HepG2 (cell line): ENCODE measurements around the gene STN1. TPM values are rescaled to one million over a fixed set of nuclear protein-coding genes. Genes with fewer than 3 reads are reported as not detected.

Experiments used
- ARNTL ChIP-seq: sonication (generic); formaldehyde crosslinking; IDR thresholded peaks from 2 replicates; pipeline ENCODE4 v1.4.0; 2020; ENCODE audit warnings: mild to moderate bottlenecking, missing genetic modification reagents
- ASH2L ChIP-seq: fragments of 300-600, 200-600 bp; sonication (generic); IDR thresholded peaks from 2 replicates; pipeline ENCODE4 v1.7.0; 2017; ENCODE audit warnings: low read depth, mild to moderate bottlenecking, moderate library complexity, mixed read lengths, low read length; ENCODE audit not compliant: insufficient read length
- HES4 ChIP-seq: sonication (generic); formaldehyde crosslinking; IDR thresholded peaks from 2 replicates; pipeline ENCODE4 v1.9.0; 2021; ENCODE audit warnings: mild to moderate bottlenecking, missing genetic modification reagents, borderline replicate concordance
- HMG20B ChIP-seq: conservative IDR thresholded peaks from 2 replicates; pipeline ENCODE4 v1.6.1; 2016; ENCODE audit warnings: missing genetic modification reagents, missing compliant biosample characterization
- MAF1 ChIP-seq: sonication (generic); formaldehyde crosslinking; IDR thresholded peaks from 2 replicates; pipeline ENCODE4 v1.5.0; 2020; ENCODE audit warnings: missing genetic modification reagents, borderline replicate concordance
- PCBP2 ChIP-seq: fragments of 200-400 bp; formaldehyde crosslinking; optimal IDR thresholded peaks from 2 replicates; pipeline ENCODE3; 2018; ENCODE audit warnings: low read length, low read depth; ENCODE audit not compliant: poor library complexity, severe bottlenecking
- PHB2 ChIP-seq: fragments of 450-650 bp; IDR thresholded peaks from 2 replicates; pipeline ENCODE4 v1.6.1; 2018; ENCODE audit not compliant: partially characterized antibody
- PHF20 ChIP-seq: sonication (generic); formaldehyde crosslinking; IDR thresholded peaks from 2 replicates; pipeline ENCODE4 v1.5.0; 2020; ENCODE audit warnings: mild to moderate bottlenecking, missing genetic modification reagents
- PPARG ChIP-seq: conservative IDR thresholded peaks from 2 replicates; pipeline ENCODE4 v1.6.1; 2016; ENCODE audit warnings: missing biosample characterization, missing genetic modification reagents
- SOX13 ChIP-seq, 3 experiments: fragments of 450-650 bp in 1 of 3; sonication (generic) in 1 of 3; formaldehyde crosslinking in 1 of 3; IDR thresholded peaks in 2 of 3; conservative IDR thresholded peaks in 1 of 3; 2 replicates each; pipeline versions ENCODE4 v1.5.0 to v1.6.1; 2016 to 2020; ENCODE audit warnings: antibody characterized with exemption in 1 of 3, mild to moderate bottlenecking in 1 of 3, missing compliant biosample characterization in 1 of 3, missing genetic modification reagents in 1 of 3, moderate library complexity in 1 of 3
- TARDBP ChIP-seq: sonication (generic); formaldehyde crosslinking; IDR thresholded peaks from 2 replicates; pipeline ENCODE4 v1.8.0; 2022; ENCODE audit warnings: mild to moderate bottlenecking, missing genetic modification reagents
- ZBTB7A ChIP-seq: sonication (generic); formaldehyde crosslinking; IDR thresholded peaks from 2 replicates; pipeline ENCODE4 v1.8.0; 2022; ENCODE audit warnings: mild to moderate bottlenecking, missing genetic modification reagents
- ZIK1 ChIP-seq: sonication (generic); formaldehyde crosslinking; IDR thresholded peaks from 2 replicates; pipeline ENCODE4 v1.5.0; 2020; ENCODE audit warnings: mild to moderate bottlenecking, low read depth, missing genetic modification reagents, borderline replicate concordance
- ZKSCAN1 ChIP-seq: fragments of 150-350 bp; IDR thresholded peaks from 2 replicates; pipeline ENCODE4 v1.6.1; 2014; ENCODE audit warnings: low read length
- ZNF10 ChIP-seq: sonication (generic); formaldehyde crosslinking; IDR thresholded peaks from 2 replicates; pipeline ENCODE4 v1.4.0; 2020; ENCODE audit warnings: mild to moderate bottlenecking, low read depth, missing genetic modification reagents, borderline replicate concordance
- ZNF136 ChIP-seq: sonication (generic); formaldehyde crosslinking; IDR thresholded peaks from 2 replicates; pipeline ENCODE4 v1.8.1; 2022; ENCODE audit warnings: low read depth, mild to moderate bottlenecking, moderate library complexity, missing genetic modification reagents
- ZNF543 ChIP-seq: sonication (generic); formaldehyde crosslinking; IDR thresholded peaks from 2 replicates; pipeline ENCODE4 v1.4.0; 2020; ENCODE audit warnings: mild to moderate bottlenecking, missing genetic modification reagents
- ZNF768 ChIP-seq: sonication (generic); formaldehyde crosslinking; IDR thresholded peaks from 2 replicates; pipeline ENCODE4 v1.4.0; 2020; ENCODE audit warnings: missing genetic modification reagents
- ZNF790 ChIP-seq: sonication (generic); formaldehyde crosslinking; IDR thresholded peaks from 2 replicates; pipeline ENCODE4 v1.8.0; 2022; ENCODE audit warnings: missing genetic modification reagents, mild to moderate bottlenecking, borderline replicate concordance
- polyA plus RNA-seq, 8 experiments: library from polyadenylated mRNA; depleted of rRNA in 3 of 8; stranded (reverse) in 7 of 8; unstranded in 1 of 8; fragments of >200 nt; fragmentation: Illumina TruSeq in 4 of 8; extraction: Trizol in 4 of 8; gene quantifications; 2 replicates each; pipeline versions ENCODE4 v1.2.1 to v1.2.3, GENCODE V29; 2011 to 2016; ENCODE audit warnings: low read depth in 4 of 8, missing spikeins in 1 of 8, mixed read lengths in 1 of 8; ENCODE audit not compliant: insufficient read depth in 1 of 8
- total RNA-seq, 5 experiments: library from RNA; depleted of rRNA; stranded (reverse); fragments of >200 nt; fragmentation: Illumina TruSeq; extraction: Trizol; gene quantifications; 2 replicates each; pipeline ENCODE4 v1.2.3, GENCODE V29; 2016; ENCODE audit warnings: low read depth in 1 of 5
- TF ChIP-seq, protein P1 (sequence below): sonication (generic); formaldehyde crosslinking; IDR thresholded peaks from 2 replicates; pipeline ENCODE4 v1.5.0; 2020; ENCODE audit warnings: mild to moderate bottlenecking, low read depth, missing genetic modification reagents, borderline replicate concordance
- TF ChIP-seq, protein P2 (sequence below): sonication (generic); formaldehyde crosslinking; IDR thresholded peaks from 2 replicates; pipeline ENCODE4 v1.4.0; 2020; ENCODE audit warnings: missing genetic modification reagents
- TF ChIP-seq, protein P3 (sequence below): sonication (generic); formaldehyde crosslinking; IDR thresholded peaks from 2 replicates; pipeline ENCODE4 v1.4.0; 2020; ENCODE audit warnings: missing genetic modification reagents

Gene STN1
- total and polyA plus RNA-seq, 2 of the 13 experiments (the other 11 are each of a cell fraction or from before 2014, with no cell fraction given), result 17.6 to 22.7 TPM

DNA sequence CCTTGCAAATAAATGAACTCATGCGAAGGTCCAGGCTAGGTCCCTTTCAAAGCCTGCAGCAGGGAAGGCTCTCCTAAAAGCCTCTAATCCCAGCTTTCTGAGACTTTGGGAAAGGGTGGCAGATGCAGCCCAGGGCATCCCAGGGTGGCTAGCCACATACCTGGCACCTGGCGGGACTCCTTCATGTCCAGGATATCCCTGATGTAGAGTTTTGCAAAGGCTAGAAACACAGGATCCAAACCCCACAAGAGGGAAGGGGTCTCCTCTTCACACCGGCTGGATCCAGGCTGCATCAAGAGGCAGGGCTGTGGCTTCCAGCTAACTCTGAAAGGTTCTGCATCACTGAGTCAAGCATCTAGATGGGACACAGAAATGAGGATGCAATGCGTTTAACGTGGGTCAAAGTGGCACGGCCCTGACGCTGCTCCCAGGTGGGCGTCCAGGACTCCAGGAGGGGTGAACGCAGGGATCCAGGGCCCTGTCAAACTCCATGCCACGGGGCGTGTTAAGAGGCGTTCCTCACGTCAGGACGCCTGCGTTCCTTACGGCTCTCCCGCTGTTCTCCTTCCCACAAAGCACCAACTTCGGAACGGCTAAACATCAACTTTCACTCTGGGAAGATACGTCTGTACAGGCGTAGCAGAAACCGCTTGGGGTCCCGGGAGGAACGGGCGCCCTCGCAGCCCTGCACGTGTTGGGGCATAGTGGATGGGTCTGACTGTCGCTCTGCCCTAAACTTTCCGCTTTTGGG is 507 bp downstream of the STN1 start (continued):
- peak; percentile 8 for TF ChIP-seq ASH2L
- TF ChIP-seq SOX13 (IDR thresholded peaks at IDR 0.05), result no peak
- TF ChIP-seq SOX13 (CRISPR knock-in tag; conservative IDR thresholded peaks at IDR 0.05 in 1 of 2, IDR thresholded peaks at IDR 0.05 in 1 of 2), result no peak
- TF ChIP-seq PHF20 (CRISPR knock-in tag), result no peak; the same call in 1 of the 2 replicates
- TF ChIP-seq, protein P1, sequence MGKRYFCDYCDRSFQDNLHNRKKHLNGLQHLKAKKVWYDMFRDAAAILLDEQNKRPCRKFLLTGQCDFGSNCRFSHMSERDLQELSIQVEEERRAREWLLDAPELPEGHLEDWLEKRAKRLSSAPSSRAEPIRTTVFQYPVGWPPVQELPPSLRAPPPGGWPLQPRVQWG, result no peak
- 0 out of 2 replicates have a peak, but pooled peaks have one; percentile 40 for TF ChIP-seq ZBTB7A (CRISPR knock-in tag)
- TF ChIP-seq ZNF790 (CRISPR knock-in tag), result no peak; the same call in 1 of the 2 replicates
- TF ChIP-seq, protein P2, sequence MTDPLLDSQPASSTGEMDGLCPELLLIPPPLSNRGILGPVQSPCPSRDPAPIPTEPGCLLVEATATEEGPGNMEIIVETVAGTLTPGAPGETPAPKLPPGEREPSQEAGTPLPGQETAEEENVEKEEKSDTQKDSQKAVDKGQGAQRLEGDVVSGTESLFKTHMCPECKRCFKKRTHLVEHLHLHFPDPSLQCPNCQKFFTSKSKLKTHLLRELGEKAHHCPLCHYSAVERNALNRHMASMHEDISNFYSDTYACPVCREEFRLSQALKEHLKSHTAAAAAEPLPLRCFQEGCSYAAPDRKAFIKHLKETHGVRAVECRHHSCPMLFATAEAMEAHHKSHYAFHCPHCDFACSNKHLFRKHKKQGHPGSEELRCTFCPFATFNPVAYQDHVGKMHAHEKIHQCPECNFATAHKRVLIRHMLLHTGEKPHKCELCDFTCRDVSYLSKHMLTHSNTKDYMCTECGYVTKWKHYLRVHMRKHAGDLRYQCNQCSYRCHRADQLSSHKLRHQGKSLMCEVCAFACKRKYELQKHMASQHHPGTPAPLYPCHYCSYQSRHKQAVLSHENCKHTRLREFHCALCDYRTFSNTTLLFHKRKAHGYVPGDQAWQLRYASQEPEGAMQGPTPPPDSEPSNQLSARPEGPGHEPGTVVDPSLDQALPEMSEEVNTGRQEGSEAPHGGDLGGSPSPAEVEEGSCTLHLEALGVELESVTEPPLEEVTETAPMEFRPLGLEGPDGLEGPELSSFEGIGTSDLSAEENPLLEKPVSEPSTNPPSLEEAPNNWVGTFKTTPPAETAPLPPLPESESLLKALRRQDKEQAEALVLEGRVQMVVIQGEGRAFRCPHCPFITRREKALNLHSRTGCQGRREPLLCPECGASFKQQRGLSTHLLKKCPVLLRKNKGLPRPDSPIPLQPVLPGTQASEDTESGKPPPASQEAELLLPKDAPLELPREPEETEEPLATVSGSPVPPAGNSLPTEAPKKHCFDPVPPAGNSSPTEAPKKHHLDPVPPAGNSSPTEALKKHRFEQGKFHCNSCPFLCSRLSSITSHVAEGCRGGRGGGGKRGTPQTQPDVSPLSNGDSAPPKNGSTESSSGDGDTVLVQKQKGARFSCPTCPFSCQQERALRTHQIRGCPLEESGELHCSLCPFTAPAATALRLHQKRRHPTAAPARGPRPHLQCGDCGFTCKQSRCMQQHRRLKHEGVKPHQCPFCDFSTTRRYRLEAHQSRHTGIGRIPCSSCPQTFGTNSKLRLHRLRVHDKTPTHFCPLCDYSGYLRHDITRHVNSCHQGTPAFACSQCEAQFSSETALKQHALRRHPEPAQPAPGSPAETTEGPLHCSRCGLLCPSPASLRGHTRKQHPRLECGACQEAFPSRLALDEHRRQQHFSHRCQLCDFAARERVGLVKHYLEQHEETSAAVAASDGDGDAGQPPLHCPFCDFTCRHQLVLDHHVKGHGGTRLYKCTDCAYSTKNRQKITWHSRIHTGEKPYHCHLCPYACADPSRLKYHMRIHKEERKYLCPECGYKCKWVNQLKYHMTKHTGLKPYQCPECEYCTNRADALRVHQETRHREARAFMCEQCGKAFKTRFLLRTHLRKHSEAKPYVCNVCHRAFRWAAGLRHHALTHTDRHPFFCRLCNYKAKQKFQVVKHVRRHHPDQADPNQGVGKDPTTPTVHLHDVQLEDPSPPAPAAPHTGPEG (CRISPR knock-in tag), result peak; percentile 44; the same call in 1 of the 2 replicates
- no peak for TF ChIP-seq HMG20B (CRISPR knock-in tag)
- no peak for TF ChIP-seq PHB2
- TF ChIP-seq ZNF136 (CRISPR knock-in tag), result no peak
- no peak for TF ChIP-seq PCBP2
- TF ChIP-seq PPARG, result no peak
- no peak for TF ChIP-seq ZKSCAN1
- TF ChIP-seq HES4 (CRISPR knock-in tag), result no peak
- TF ChIP-seq ZIK1 (CRISPR knock-in tag), result no peak
- no peak; the same call in 1 of the 2 replicates for TF ChIP-seq ZNF543 (CRISPR knock-in tag)
- TF ChIP-seq ZNF768 (CRISPR knock-in tag), result peak; percentile 29; the same call in 1 of the 2 replicates
- TF ChIP-seq, protein P3, sequence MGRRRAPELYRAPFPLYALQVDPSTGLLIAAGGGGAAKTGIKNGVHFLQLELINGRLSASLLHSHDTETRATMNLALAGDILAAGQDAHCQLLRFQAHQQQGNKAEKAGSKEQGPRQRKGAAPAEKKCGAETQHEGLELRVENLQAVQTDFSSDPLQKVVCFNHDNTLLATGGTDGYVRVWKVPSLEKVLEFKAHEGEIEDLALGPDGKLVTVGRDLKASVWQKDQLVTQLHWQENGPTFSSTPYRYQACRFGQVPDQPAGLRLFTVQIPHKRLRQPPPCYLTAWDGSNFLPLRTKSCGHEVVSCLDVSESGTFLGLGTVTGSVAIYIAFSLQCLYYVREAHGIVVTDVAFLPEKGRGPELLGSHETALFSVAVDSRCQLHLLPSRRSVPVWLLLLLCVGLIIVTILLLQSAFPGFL (CRISPR knock-in tag), result no peak
- no peak for TF ChIP-seq ZNF10 (CRISPR knock-in tag)
- no peak for TF ChIP-seq MAF1 (CRISPR knock-in tag)
- TF ChIP-seq TARDBP (CRISPR knock-in tag), result no peak
- peak; percentile 11; the same call in 1 of the 2 replicates for TF ChIP-seq ARNTL (CRISPR knock-in tag)
